CD4-positive, alpha-beta T cell (primary cell): ENCODE data around the gene EXOC3. TPM values are rescaled to one million over a fixed set of nuclear protein-coding genes. Genes with fewer than 3 reads are reported as not detected.

ENCODE experiments used
- ATAC-seq: fragments of 200-7000 bp; cut with Tn5 transposase; one replicate; pipeline ENCODE4 v1.10.0; 2022; ENCODE audit warnings: mild to moderate bottlenecking; ENCODE audit not compliant: poor library complexity
- CTCF ChIA-PET: fragments of 350-600 bp; sonication (Branson Sonifier 250); formaldehyde crosslinking; loops from one replicate; lab custom pipeline; 2021; ENCODE audit warnings: antibody characterized with exemption, inconsistent platforms; lab: Charles Lee
- POLR2A ChIA-PET: fragments of 350-600 bp; sonication (Branson Sonifier 250); formaldehyde crosslinking; loops from one replicate; lab custom pipeline; 2021; ENCODE audit warnings: antibody characterized with exemption, inconsistent platforms; lab: Charles Lee
- DNase-seq, 14 experiments: peaks; one replicate each; pipeline ENCODE4 v3.0.0-alpha.2; 2013 to 2020; ENCODE audit warnings: mixed read lengths in 2 of 14
- H3K27ac ChIP-seq, 2 donors: one replicate each; pipeline versions ENCODE4 v1.5.1 to v1.7.0; 2013; ENCODE audit warnings: low read length in 2 of 2, low read depth in 1 of 2, mild to moderate bottlenecking in 1 of 2
- H3K27me3 ChIP-seq, 2 experiments: 1 replicate in 1 of 2; 2 replicates in 1 of 2; pipeline versions ENCODE4 v1.6.1 to v1.7.0; 2013; ENCODE audit warnings: low read length in 2 of 2, control low read depth in 1 of 2, mild to moderate bottlenecking in 1 of 2, moderate library complexity in 1 of 2; ENCODE audit not compliant: insufficient read depth in 2 of 2, control insufficient read depth in 1 of 2
- H3K36me3 ChIP-seq: one replicate; pipeline ENCODE4 v1.6.1; 2013; ENCODE audit warnings: low read length, control low read depth; ENCODE audit not compliant: insufficient read depth
- H3K4me1 ChIP-seq: one replicate; pipeline ENCODE4 v1.6.1; 2013; ENCODE audit warnings: low read length, control low read depth; ENCODE audit not compliant: insufficient read depth
- H3K4me3 ChIP-seq: one replicate; pipeline ENCODE4 v1.5.1; 2013; ENCODE audit warnings: mild to moderate bottlenecking, low read length, moderate library complexity
- H3K9me3 ChIP-seq, 2 experiments: 1 replicate in 1 of 2; 2 replicates in 1 of 2; pipeline versions ENCODE4 v1.6.1 to v1.7.0; 2013; ENCODE audit warnings: low read length in 2 of 2, mild to moderate bottlenecking in 2 of 2, control low read depth in 1 of 2, moderate library complexity in 1 of 2; ENCODE audit not compliant: control insufficient read depth in 1 of 2, insufficient read depth in 1 of 2
- H3K27ac Mint-ChIP-seq: one replicate; pipeline ENCODE4 v1.8.0; 2020; ENCODE audit warnings: mixed read lengths
- H3K27me3 Mint-ChIP-seq: one replicate; pipeline ENCODE4 v1.8.0; 2021; ENCODE audit warnings: mixed read lengths
- H3K36me3 Mint-ChIP-seq: one replicate; pipeline ENCODE4 v1.8.0; 2021; ENCODE audit warnings: low read depth, mixed read lengths
- H3K4me1 Mint-ChIP-seq: one replicate; pipeline ENCODE4 v1.8.0; 2021; ENCODE audit warnings: low read depth, mixed read lengths
- H3K4me3 Mint-ChIP-seq: one replicate; pipeline ENCODE4 v1.8.0; 2020; ENCODE audit warnings: mild to moderate bottlenecking, mixed read lengths
- H3K9me3 Mint-ChIP-seq: one replicate; pipeline ENCODE4 v1.8.0; 2020; ENCODE audit warnings: mixed read lengths
- intact Hi-C, 2 experiments: fragments of 100-400 bp; cut with DNase I in 1 of 2; cut with micrococcal nuclease in 1 of 2; formaldehyde crosslinking; loops; one replicate each; pipeline versions ENCODE4 v1.15.1 to v1.9.0; 2023 to 2025; cut with DNase I, micrococcal nuclease
- total RNA-seq, 174 experiments: library from RNA in 2 of 174; stranded (reverse) in 2 of 174; gene quantifications; one replicate each; pipeline ENCODE4 v1.2.3 and lab custom pipeline; 2021 to 2026
- TF ChIP-seq, protein P1 (sequence below): fragments of 200-600 bp; IDR thresholded peaks from one replicate; pipeline ENCODE4 v1.8.0; 2022; ENCODE audit warnings: antibody characterized with exemption, mild to moderate bottlenecking

The EXOC3 gene
- total RNA-seq, 2 experiments from 2014 or later, result 82.4 to 84.1 TPM

DNA sequence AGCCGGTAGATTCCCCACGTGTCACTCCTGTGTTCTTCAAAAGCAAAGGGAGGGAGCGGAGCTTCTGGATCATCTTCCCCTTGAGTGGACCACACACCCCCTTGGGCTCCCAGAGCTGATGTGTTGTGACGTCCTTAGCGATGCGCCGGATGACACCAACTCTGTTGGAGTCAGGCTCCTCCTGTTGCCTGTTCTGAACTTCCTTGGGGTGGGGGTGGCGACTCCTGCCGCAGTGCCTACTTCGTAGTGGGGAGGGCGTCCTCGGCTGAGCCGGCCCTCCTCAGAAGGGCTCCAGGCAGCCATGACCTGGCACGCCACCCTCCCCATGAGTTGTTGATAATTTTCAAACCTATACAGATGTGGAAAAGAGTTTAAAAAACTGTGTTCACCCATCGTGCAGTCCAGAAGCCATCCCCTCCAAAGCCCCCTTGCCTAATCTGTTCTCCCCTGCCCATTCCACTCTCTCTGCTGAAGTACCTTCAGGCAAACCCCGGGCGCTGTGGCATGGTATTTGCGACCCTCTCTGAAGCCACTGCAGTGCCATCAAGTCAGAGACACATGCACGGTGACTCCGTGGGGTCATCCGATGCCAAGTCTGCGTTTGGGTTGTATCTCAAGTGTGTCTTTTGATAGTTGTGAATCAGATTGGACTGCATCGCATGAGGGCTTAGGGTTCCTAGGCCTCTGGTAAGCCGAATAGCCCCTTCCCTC is 16.7 kb downstream of the EXOC3 start:
- ATAC-seq (no peak), DNase-seq (peak in 3 of 14 experiments; percentile 1 to 27 (median 3))
- Mint-ChIP-seq H3K27me3 (no peaks in the 10 kb centered on the region), H3K36me3 (peaks cover 92% of the 10 kb centered on the region), H3K9me3 (no peaks in the 10 kb centered on the region), H3K27ac (peak overlapping the region; percentile 56), H3K4me1 (peaks cover 11% of the 10 kb centered on the region), H3K4me3 (no peak overlapping the region)
- Histone ChIP-seq H3K27ac (no peak overlapping the region), H3K9me3 (no peaks in the 10 kb centered on the region), H3K4me1 (peaks cover 14% of the 10 kb centered on the region), H3K4me3 (no peak overlapping the region), H3K27me3 (no peaks in the 10 kb centered on the region), H3K36me3 (peaks cover 73% of the 10 kb centered on the region)
- CTCF ChIA-PET, result no interaction called here
- intact Hi-C loops, result loop anchor here in 1 of 2 experiments (5.0 kb wide), 1 partner anchor 428 kb away; no protein-coding TSS in a partner anchor
- POLR2A ChIA-PET, result no interaction called here
- TF ChIP-seq, protein P1, sequence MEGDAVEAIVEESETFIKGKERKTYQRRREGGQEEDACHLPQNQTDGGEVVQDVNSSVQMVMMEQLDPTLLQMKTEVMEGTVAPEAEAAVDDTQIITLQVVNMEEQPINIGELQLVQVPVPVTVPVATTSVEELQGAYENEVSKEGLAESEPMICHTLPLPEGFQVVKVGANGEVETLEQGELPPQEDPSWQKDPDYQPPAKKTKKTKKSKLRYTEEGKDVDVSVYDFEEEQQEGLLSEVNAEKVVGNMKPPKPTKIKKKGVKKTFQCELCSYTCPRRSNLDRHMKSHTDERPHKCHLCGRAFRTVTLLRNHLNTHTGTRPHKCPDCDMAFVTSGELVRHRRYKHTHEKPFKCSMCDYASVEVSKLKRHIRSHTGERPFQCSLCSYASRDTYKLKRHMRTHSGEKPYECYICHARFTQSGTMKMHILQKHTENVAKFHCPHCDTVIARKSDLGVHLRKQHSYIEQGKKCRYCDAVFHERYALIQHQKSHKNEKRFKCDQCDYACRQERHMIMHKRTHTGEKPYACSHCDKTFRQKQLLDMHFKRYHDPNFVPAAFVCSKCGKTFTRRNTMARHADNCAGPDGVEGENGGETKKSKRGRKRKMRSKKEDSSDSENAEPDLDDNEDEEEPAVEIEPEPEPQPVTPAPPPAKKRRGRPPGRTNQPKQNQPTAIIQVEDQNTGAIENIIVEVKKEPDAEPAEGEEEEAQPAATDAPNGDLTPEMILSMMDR, result no peak

DNA sequence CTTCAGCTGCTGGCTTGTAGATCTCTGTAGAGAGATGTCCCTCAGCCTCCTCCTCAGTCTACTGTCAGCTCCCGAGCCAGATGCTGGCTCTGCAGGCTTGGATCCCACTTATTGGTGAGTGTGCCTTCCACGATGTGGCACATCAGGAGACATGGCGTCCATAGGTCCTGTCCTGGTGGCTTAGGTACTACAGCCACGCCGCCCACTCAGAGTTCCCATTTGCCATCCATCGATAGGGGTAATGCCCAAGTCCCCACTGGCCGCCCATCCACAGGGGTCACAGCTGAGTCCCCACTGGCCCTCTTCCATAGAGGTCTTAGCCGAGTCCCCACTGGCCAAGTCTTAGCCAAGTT is 17.3 kb downstream of the EXOC3 start:
- peak overlapping the region; percentile 56 for H3K27ac Mint-ChIP-seq
- Histone ChIP-seq H3K36me3 (peaks cover 68% of the 10 kb centered on the region), H3K4me3 (no peak overlapping the region), H3K27me3 (no peaks in the 10 kb centered on the region), H3K4me1 (peaks cover 19% of the 10 kb centered on the region), H3K27ac (no peak overlapping the region), H3K9me3 (no peaks in the 10 kb centered on the region)
- CTCF ChIA-PET, result no interaction called here
- peak in 2 of 14 experiments; percentile 2 to 21 for DNase-seq
- peaks cover 11% of the 10 kb centered on the region for H3K4me1 Mint-ChIP-seq
- no peak overlapping the region for H3K4me3 Mint-ChIP-seq
- ATAC-seq, result no peak
- intact Hi-C loops, result loop anchor here in 1 of 2 experiments (5.0 kb wide), 1 partner anchor 427 kb away; no protein-coding TSS in a partner anchor
- TF ChIP-seq, protein P1, result no peak
- H3K36me3 Mint-ChIP-seq, result peaks cover 87% of the 10 kb centered on the region
- POLR2A ChIA-PET, result no interaction called here
- H3K27me3 Mint-ChIP-seq, result no peaks in the 10 kb centered on the region
- no peaks in the 10 kb centered on the region for H3K9me3 Mint-ChIP-seq

DNA sequence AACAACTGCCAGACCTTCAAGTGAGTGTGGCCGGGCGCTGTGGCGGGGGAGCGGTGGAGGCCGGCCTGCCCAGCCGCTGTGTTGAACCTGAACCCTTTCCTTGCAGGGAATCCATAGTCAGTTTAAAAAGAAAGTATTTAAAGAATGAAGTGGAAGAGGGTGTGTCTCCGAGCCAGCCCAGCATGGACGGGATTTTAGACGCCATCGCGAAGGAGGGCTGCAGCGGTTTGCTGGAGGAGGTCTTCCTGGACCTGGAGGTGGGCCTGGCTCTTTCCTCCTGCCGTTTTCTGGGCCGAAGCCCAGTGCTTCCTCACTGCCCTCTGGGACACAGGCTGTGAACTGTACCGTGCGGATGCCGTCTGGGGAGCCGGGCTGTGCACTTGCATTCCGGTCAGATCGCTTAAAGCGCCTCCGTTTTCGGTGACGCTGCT is 19.1 kb downstream of the EXOC3 start:
- H3K27ac ChIP-seq, result no peak overlapping the region
- ChIA-PET POLR2A (no interaction called here), CTCF (interaction anchor here (1.0 kb wide), 1 partner anchor 15 kb away, joined by 3 read pairs; no protein-coding TSS in a partner anchor)
- peaks cover 57% of the 10 kb centered on the region for H3K36me3 ChIP-seq
- H3K27me3 Mint-ChIP-seq, result no peaks in the 10 kb centered on the region
- intact Hi-C loops, result loop anchor here in 1 of 2 experiments (5.0 kb wide), 1 partner anchor 425 kb away; no protein-coding TSS in a partner anchor
- TF ChIP-seq, protein P1, result no peak
- H3K36me3 Mint-ChIP-seq, result peaks cover 68% of the 10 kb centered on the region
- H3K27me3 ChIP-seq, result no peaks in the 10 kb centered on the region
- no peaks in the 10 kb centered on the region for H3K9me3 Mint-ChIP-seq
- peaks cover 11% of the 10 kb centered on the region for H3K4me1 Mint-ChIP-seq
- H3K27ac Mint-ChIP-seq, result peak overlapping the region; percentile 94
- peak in 1 of 14 experiments; percentile 32 for DNase-seq
- no peak overlapping the region for H3K4me3 Mint-ChIP-seq
- no peaks in the 10 kb centered on the region for H3K9me3 ChIP-seq
- H3K4me1 ChIP-seq, result peaks cover 20% of the 10 kb centered on the region
- ATAC-seq, result no peak
- H3K4me3 ChIP-seq, result no peak overlapping the region
